Stimulated activated CD4-positive, alpha-beta T cell treated with anti-CD3 and anti-CD28 coated beads, TNF-alpha, amount 100 ng/mL, for 48 hours (primary cell): ENCODE results near the gene MEIOB.

Source experiments
- DNase-seq, 3 donors: peaks; one replicate each; pipeline ENCODE4 v3.0.0-alpha.2; 2020; ENCODE audit warnings: low read depth in 3 of 3

MEIOB gene

DNA sequence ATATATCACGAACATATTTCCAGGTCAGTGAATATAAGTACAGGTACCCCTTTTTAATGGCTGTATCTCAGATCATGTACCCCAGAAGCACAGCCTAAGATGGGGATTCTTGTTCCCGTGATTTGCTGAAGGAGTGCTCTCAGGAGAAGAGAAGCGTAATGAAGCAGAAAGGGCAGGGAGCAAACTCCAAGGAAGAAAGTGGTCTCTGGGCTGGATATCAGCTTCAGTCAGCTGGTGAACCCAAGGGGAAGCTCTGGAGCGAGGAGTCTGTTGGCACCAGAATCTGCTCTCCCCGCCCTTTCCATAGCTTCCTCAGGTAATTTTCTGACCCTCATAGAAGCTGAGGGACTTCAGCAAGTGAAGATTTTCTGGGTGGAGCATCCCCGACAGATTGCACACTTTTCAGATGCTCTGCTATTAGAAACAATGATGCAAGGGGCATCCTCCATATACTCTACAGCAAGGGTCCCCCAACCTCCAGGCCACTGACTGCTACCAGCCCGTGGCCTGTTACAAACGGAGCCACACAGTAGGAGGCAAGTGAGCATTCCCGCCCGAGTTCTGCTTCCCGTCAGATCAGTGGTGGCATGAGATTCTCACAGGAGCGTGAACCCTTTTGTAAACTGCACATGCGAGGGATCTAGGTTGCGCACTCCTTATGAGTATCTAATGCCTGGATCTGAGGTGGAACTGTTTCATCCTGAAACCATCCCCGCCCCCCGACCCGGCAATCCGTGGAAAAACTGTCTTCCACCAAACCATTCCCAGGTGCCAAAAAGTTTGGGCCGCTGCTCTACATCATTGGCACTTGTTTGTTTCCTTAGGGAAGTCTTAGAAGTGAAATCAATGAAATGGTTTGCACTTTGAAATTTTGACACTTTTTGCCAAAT, 40.5 kb downstream of the MEIOB start:
- DNase-seq = no peak

DNA sequence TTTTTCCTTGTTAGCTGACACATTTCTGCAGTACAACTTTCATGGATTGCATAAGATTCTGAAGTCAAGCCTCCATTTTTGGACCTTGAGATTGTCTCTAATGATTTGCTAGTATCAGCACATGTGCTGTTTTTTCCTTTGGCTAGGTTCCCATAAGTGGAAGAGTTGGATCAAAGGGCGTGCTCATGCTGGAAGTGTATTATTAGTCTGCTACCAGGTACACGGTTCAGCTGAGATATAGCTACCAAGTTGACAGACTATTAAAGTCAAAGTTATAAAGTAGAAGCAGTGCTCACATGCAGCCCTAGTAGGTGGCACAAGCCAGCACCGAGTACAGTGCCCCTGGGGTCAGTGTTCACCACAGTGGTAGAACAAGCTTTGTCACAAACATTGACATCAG, 41.8 kb downstream of the MEIOB start:
- DNase-seq = no peak

DNA sequence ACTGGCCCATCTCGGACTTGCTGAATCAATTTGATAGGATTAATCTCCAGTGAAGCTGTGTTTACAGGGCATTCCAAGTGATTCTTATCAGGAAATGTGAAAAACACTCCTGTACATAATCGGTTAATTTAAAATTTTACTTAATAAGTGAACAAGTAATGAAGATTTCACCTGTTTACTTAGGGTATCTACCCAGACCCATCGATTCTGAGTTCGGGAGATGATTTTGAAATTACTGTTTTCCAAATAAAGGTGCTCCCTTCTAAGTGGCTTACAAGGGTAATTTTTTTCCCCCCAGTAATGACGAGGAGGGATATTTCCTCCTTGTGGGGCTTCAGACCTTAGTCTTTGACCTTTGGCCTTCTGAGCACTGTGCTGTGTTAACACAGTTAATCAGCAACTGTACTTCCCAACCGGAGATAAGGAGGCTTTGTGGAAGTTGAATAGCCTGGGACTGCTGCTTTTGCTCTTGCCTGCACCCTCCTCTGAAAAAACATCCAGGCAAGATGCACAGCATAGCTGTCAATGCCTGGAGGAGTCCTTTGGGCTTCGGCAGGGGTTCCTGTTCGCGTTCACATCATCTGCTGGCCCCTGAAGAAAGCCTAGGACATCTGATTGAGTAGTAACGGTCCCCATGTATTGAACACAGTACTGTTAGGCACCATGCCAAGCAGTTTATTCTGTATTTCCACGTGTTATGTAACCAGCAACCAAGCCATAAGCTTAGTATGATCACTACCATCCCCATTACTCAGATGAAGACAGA, 43.1 kb downstream of the MEIOB start:
- DNase-seq = no peak

DNA sequence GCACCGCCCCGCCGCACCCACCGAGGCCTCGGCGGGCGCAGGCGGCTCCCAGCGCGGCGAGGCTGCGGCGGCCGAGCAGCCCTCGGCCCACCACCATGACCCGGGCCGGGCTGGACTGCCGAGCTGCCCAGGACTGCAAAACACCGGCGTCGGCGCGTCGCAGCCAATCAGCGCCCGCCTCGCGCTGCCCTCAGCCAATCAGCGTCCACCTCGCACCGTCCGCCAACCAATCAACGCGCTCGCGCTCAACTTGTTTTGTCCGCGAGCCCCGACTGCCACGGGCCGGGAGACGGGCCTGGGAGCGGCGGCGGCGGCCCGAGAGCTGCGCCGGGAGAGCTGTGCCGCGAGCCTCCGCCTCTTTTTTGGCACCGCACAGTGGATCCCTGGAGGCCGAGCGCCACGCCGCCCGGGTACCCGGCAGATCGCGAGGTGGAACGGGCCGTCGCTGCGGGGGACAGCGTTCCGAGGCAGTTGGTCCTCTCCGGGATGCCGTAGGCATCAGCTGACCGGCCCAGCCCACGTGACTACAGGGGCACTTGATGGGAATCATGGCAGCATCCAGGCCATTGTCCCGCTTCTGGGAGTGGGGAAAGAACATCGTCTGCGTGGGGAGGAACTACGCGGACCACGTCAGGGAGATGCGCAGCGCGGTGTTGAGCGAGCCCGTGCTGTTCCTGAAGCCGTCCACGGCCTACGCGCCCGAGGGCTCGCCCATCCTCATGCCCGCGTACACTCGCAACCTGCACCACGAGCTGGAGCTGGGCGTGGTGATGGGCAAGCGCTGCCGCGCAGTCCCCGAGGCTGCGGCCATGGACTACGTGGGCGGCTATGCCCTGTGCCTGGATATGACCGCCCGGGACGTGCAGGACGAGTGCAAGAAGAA, 45.0 kb downstream of the MEIOB start, which contains the start of the genes FAHD1 and HAGH:
FAHD1 (plus strand) TSS at position 516 of the 883 bp plus-strand sequence; CDS start at position 549, 33 bp downstream.
HAGH (minus strand) TSS at position 135 of the 883 bp plus-strand sequence; CDS start at position 97, 38 bp downstream.
- DNase-seq = peak; percentile 78 to 85 (median 84)

DNA sequence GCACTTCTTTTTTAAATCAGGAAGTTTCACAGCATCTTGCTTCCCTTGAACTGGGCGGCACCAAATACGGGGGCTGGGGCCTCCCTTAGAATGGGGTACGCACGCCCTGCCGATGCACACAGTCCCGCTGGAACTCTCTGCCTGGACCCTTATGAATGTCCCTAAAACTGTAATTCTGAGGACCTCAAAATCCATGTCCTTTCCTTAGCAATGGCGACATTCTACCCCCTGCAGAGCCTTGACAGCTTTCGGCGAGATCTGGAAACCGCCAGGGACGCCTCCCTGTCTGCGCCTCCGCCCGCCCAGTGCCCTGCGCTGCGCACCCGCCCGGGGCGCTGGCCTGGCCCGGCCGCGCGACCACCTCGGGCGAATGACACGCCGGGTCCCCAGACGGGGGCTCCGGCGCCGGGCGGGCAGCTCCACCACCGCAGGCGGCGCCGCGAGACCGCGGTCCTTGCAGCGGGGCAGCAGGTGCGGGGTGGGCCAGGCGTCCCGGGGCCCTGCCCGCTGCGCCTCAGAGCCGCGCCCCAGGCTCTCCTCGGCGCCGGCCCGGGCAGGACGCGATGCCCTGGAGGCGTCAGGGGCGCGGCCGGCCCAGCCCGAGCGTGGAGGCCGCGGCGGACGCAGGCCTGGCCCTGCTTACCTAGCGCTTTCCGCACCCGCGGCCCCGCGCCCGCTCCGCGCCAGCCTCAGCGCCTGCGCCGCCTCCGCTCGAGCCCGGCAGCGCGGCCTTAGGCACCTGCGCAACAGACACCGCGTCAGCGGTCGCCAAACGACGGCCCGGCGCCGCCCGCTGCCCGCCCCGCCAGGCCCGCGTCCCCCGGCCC, 45.9 kb downstream of the MEIOB start:
- peak; percentile 44 to 61 (median 44) for DNase-seq

DNA sequence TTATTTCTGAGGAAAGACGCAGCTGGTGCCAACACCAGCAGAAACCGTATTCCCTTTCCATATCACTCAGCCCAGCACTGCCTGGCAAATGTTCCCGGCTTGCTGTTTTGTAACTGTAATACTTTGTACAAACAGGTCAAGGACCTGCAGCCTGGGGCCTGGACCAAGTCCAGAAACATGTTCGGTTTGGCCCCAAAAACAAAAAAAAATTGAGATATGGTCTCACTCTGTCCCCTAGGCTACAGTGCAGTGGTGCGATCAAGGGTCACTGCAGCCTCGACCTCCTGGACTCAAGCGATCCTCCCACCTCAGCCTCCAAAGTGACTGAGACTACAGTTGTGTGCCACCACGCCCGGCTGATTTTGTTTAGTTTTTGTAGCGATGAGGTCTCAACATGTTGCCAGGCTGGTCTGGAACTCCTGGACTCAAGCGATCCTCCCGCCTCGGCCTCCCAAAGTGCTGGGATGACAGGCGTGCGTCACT, 46.5 kb downstream of the MEIOB start:
- no peak for DNase-seq

DNA sequence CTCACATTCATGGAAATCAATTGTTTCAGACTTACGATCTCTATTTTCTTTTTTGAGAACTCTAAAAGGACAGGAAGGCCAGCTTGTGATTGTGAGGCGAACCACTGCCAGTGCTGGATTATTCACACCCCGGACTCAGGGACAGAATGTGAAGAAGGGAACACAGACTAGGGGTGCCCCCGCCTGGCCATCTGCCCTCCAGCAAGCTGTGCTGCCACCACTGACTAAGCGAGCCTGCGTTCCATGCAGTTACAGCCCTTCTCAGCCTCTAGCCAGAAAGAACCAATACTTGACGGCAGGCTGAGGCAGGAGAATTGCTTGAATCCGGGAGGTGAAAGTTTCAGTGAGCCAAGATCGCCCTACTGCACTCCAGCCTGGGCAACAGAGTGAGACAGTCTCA, 48.1 kb downstream of the MEIOB start:
- DNase-seq = no peak

DNA sequence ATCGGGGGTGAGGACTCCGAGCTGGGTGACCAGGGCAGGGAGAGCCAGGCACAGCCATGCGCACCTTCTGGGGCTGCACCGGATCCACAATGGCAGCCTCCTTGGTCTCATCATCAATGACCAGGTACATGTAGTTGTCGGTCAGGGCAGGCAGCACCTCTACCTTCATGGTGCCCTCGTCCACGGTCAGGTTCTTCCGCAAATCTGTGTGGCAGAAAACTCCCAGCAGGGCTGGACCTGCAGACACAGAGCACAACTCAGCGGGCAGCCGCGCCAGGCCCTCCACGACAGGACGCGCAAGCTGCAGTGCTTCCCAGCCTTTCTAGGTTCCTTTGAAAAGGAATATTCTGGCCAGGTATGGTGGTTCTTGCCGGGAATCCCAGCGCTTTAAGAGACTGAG, 49.2 kb downstream of the MEIOB start:
- DNase-seq = no peak

DNA sequence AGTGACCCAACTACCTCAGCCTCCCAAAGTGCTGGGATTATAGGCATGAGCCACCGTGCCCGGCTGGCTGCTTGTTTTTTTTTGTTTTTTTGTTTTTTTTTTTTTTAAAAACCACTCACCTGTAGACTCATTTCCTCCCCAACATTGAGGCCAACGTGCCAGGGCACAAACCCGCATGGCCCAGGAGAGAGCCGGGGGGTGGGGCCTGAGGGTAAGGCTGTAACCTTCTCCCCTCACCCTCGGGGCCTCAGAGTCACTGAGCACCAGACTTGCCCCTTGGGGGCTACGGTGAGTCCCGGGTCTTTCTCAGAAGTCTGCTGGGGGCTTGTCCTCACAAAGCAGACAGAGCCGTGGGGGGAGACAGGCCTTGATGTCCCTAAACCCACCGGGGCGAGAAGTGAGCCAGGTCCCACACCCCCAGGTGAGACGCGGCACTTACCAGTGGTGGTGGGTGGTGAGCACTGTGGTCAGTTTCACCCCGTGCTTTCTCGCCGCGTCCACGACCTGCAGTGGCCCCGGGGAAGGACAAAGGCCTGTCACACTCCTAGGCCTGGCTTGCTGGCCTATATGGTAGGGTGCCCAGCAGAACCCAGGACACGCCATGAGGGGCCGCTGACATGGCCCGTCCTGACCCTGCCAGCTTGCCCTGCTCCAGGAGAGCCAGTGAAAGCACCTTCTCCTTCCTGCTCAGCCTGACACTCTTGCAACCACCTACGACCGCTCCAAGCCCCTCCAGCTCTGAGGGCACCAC, 49.9 kb downstream of the MEIOB start:
- no peak for DNase-seq

DNA sequence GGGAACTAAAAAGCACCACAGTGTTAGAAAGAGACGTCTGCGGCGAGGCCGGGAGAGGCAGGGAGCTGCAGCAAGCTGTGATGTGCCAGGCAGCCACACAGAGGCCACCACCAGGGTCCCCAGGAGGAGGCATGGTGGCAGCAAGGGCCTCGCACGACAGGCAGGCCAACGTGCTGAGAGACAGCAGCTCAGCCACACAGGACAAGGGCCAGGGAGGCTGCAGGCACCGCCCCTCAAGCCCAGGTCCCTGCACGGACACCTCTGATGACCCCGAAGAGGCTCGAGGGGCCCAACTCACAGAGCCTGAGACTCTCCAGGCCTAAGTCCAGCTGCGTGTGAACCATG, 51.0 kb downstream of the MEIOB start:
- no peak for DNase-seq

DNA sequence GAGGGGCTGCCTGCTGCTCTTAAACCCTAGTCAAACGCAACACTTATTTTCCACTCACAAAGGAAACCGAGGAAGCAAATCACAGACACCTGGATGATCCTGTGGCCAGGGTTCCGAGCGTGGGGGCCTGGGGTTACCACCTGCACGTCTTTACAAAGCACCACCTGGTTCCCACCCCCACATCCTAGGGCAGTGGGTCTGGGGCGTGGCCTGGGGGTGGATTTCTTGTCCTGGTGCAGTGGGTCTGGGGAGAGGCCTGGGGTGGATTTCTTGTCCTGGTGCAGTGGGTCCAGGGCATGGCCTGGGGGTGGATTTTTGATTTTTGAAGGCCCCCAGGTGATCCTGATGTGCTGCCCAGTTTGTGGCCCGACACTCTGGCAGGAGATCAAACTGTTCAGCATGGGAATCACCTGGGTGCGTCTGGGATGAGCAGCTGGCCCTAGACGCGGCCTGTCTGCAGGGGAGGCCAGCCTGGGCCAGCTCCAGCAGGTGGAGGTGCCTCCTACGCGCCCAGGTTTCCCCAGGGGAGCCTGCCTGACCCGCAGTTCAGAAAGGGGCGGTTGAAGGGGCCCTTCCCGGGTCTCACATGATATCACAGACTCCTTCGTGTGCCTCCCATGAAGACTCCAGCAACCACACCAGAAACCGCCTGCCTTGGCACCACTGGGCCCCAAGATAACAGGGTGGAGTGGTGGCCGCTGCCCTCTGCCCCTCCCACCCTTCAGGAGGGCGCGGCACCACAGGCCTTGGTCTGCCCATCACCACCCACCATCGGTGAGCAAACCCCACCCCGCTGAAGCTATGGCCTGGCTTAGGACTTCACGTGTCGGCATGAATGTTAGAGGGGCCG, 51.6 kb downstream of the MEIOB start:
- DNase-seq = no peak

DNA sequence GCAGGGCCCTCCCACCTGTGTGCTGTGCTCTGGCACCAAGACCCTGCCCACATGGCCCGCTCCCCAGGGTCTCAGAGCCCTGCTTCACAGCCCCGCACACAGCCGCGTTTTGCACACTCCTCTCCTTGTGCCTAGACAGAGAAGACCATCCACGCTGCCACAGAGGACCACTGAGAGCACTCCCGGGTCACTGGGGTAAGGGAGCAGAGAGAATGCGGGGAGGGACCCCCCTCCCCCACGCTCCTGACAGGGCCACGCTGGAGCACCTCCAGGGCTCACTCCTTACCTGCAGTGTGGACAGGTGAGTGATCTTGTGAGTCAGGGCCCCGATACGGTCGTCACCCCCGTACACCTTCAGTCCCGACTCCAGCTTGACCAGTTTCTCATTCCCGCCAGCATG, 52.4 kb downstream of the MEIOB start:
- no peak for DNase-seq

DNA sequence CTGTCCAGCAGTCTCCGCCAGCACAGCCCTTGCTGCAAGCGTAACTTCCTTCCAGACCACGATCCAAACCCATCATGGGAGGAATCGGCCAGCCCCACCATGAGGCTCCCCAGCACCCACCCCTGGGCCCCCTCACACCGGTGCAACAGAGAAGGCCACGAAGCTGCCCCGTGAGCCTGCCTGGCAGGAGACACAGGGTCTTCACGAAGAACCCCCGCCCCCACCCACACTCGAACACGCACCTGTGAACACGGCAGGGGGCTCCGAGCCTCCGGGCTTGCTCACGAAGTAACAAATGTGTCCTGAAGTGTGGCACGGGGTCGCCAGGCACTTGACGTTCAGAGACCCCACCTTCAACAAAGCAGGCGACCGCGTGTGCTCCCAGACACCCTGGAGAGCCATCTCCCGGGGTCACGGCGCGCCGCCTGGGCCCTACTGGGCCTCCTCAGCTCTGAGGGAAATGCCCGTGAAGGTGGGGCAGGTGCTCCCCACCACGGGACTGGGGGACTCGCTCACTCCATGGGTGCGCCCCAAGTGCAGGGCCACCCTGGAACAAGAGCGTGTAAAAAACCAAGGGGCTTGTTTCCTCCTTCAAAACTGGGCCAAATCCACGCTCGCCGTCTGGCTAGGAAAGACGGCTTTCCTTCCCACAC, 53.0 kb downstream of the MEIOB start:
- DNase-seq = no peak

DNA sequence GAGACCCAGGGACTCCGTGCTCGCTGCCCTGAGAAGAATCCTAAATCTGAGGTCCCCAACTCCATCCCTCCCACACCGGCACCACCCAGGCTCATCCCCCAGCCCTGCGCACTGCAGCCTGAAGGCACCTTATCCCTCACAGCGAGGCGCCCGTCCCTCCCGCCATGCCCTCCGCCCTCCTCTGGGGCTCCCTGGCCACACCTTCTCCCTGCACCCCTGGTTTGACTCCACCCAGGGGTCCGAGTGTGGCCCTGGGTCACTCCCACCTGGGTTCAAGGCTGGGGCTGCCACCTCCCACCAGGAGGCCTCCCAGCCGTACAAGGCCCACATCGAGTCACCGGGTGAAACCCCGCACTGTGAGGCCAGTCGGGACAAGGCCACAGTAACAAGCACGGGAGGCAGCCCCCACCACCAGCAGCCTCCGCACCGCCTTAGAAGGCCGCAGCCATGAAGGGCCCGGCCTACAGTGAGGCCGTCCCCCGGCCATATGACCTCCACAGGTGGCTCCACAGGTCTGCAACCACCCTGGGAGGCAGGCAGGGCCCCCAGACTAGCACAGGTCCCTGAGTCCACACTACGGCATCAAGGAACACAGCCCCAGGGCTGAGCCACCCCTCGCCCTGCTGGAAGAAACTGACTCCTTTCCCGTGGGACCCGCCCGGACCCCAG, 53.6 kb downstream of the MEIOB start:
- DNase-seq = no peak

DNA sequence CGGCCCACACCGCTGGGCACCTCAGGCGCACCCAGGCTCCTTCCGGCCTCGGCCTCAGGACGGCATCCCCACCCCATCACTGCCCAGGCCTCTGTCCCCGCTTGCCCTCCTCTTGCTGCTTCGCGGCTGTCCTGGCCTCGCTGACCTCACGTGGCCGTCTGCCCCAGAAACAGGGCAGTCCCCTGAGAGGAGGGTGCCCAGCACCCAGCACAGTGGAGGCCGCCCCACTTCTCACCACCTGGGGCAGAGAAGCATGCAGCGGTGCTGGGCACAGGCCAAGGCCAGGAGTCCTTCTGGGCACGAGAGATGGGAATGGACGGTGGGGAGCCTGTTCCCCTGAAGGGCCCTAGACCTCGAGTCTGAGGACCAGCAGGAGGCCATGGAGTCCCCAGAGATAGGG, 54.2 kb downstream of the MEIOB start:
- DNase-seq = no peak

DNA sequence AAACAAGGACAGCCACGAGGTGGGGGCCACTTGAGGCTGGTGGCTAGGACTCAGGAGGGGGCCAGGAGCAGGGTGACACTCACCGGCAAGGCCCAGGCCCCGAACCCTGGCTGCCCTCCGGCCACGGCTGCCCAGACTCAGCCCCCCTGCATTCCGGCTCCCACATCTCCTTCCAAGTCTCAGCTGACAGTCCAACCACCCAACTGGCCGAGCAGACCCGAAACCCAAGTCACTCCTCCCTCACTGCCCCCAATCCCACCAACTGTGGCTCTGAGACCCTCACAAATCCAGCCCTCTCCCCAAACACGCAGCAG, 54.7 kb downstream of the MEIOB start:
- DNase-seq = no peak

DNA sequence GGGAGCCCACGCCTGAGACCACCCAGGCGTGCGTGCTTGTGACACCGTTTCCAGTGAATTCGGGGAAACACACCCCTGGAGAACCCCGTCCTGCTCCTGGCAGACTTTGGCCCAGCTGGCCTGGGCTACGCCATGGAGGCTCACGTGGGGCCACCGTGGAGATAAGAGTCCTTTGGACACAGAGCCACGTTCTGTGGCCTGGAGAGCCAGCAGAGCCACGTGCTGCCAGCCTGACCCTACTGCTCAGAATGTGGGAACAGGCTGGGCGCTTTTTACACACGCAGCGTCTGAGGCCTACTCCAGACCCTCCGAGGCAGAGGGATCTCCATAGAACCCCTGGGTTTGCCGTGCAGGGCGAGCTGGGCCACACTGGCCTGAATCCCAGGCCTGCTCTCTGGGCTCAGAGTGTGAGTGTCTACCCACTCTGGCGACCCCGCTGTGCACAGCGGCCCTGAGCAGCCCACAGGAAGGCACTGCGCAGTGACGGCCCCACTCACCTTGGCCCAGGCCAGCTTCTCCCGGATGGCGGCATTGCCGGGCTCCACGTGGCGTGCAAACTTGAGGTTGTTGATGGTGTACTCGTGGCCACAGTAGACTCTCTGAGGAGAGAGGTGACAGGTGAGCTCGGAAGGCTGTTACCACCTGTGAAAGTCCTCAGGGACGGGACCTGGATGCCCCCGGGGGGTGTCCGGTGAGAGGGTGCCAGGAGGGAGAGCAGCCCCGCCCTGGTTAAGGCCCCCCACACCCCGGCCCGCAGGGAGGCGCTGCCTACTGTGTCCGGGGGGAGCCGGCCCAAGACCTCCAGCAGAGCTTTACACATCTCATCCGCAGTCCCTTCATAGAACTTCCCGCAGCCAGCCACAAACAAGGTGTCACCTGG, 55.3 kb downstream of the MEIOB start:
- DNase-seq = no peak
